Ishikawa (cell line): ENCODE measurements around the gene SULT1C4.

ENCODE experiments used
- CEBPB ChIP-seq: IDR thresholded peaks from 2 replicates; pipeline ENCODE4 v1.6.1; 2012
- CREB1 ChIP-seq: IDR thresholded peaks from 2 replicates; pipeline ENCODE4 v1.6.1; 2012; ENCODE audit warnings: low read depth
- EGR1 ChIP-seq: IDR thresholded peaks from 2 replicates; pipeline ENCODE4 v1.6.1; 2012
- EP300 ChIP-seq: IDR thresholded peaks from 2 replicates; pipeline ENCODE4 v1.6.1; 2012; ENCODE audit warnings: borderline replicate concordance
- FOXM1 ChIP-seq: IDR thresholded peaks from 2 replicates; pipeline ENCODE4 v1.6.1; 2012; ENCODE audit warnings: low read depth, borderline replicate concordance
- MAX ChIP-seq: IDR thresholded peaks from 2 replicates; pipeline ENCODE4 v1.6.1; 2012
- NFIC ChIP-seq: IDR thresholded peaks from 2 replicates; pipeline ENCODE4 v1.6.1; 2012
- RAD21 ChIP-seq: IDR thresholded peaks from 2 replicates; pipeline ENCODE4 v1.6.1; 2012; ENCODE audit warnings: low read depth
- REST ChIP-seq: IDR thresholded peaks from 2 replicates; pipeline ENCODE4 v1.6.1; 2012; ENCODE audit warnings: low read depth, mild to moderate bottlenecking
- TAF1 ChIP-seq: IDR thresholded peaks from 2 replicates; pipeline ENCODE4 v1.6.1; 2012; ENCODE audit warnings: low read depth, mild to moderate bottlenecking
- TCF12 ChIP-seq: IDR thresholded peaks from 2 replicates; pipeline ENCODE4 v1.6.1; 2012; ENCODE audit warnings: low read depth
- TEAD4 ChIP-seq: IDR thresholded peaks from 2 replicates; pipeline ENCODE4 v1.6.1; 2012
- USF1 ChIP-seq: IDR thresholded peaks from 2 replicates; pipeline ENCODE4 v1.6.1; 2012
- YY1 ChIP-seq: IDR thresholded peaks from 2 replicates; pipeline ENCODE4 v1.6.1; 2012; ENCODE audit warnings: low read depth
- ZBTB7A ChIP-seq: IDR thresholded peaks from 2 replicates; pipeline ENCODE4 v1.6.1; 2012; ENCODE audit warnings: low read depth

SULT1C4 gene

GRCh38 chr2:108354136-108354535 lies 23.6 kb upstream of the SULT1C4 start:
- TF ChIP-seq EP300 (no peak), REST (no peak)

GRCh38 chr2:108355906-108356734 lies 21.6 kb upstream of the SULT1C4 start:
- TF ChIP-seq EP300 (no peak), TEAD4 (no peak), ZBTB7A (no peak), TAF1 (no peak), EGR1 (no peak), CEBPB (no peak), YY1 (no peak), RAD21 (no peak), MAX (no peak), REST (no peak), TCF12 (no peak), NFIC (no peak), FOXM1 (no peak), USF1 (no peak), CREB1 (no peak)

- TF ChIP-seq MAX: no peak
- no peak for TF ChIP-seq EGR1
- TF ChIP-seq USF1: no peak
- no peak for TF ChIP-seq CREB1
- TF ChIP-seq TEAD4: no peak
- no peak for TF ChIP-seq ZBTB7A
- TF ChIP-seq TAF1: no peak
- no peak for TF ChIP-seq FOXM1
- TF ChIP-seq NFIC: no peak
- TF ChIP-seq REST: no peak
- TF ChIP-seq TCF12: no peak
- no peak for TF ChIP-seq CEBPB
- no peak for TF ChIP-seq EP300
- no peak for TF ChIP-seq RAD21
These were observed 16.8 kb upstream of the SULT1C4 start for GRCh38 chr2:108360776-108361468.
